GM12891 (cell line): Measurements from ENCODE around the gene ATRNL1.

Source experiments
- DNase-seq: peaks from one replicate; pipeline ENCODE4 v3.0.0; 2011; ENCODE audit warnings: low spot score; ENCODE audit not compliant: insufficient read length
- FAIRE-seq: peaks from 2 replicates; lab custom pipeline; 2011; peaks lifted over from hg19 to GRCh38; lab: Jason Lieb, UNC
- PAX5 ChIP-seq: IDR thresholded peaks from 2 replicates; pipeline ENCODE4 v1.6.1; 2011; ENCODE audit warnings: low read length, moderate library complexity, mild to moderate bottlenecking; ENCODE audit not compliant: insufficient read depth, severe bottlenecking
- POLR2A ChIP-seq: IDR thresholded peaks from 2 replicates; pipeline ENCODE4 v1.6.1; 2011; ENCODE audit warnings: low read depth, low read length, control low read depth
- POLR2AphosphoS5 ChIP-seq: IDR thresholded peaks from 2 replicates; pipeline ENCODE4 v1.6.1; 2011; ENCODE audit warnings: low read depth, low read length, control low read depth
- POU2F2 ChIP-seq: IDR thresholded peaks from 2 replicates; pipeline ENCODE4 v1.6.1; 2011; ENCODE audit warnings: low read depth, mild to moderate bottlenecking, control low read depth, low read length, moderate library complexity
- SPI1 ChIP-seq: IDR thresholded peaks from 2 replicates; pipeline ENCODE4 v1.6.1; 2011; ENCODE audit warnings: low read depth, low read length, control low read depth
- TAF1 ChIP-seq: IDR thresholded peaks from 2 replicates; pipeline ENCODE4 v1.6.1; 2011; ENCODE audit warnings: low read depth, low read length, control low read depth

Gene ATRNL1

GRCh38 chr10:115604627-115605026 is 511.5 kb downstream of the ATRNL1 start:
- no peak for DNase-seq
- FAIRE-seq, result no peak
- TF ChIP-seq POLR2A (no peak), POLR2AphosphoS5 (no peak), TAF1 (no peak), POU2F2 (no peak), SPI1 (no peak), PAX5 (no peak)

GRCh38 chr10:115606086-115606485 is 512.9 kb downstream of the ATRNL1 start:
- no peak for TF ChIP-seq POLR2A
- no peak for TF ChIP-seq POLR2AphosphoS5
- no peak for TF ChIP-seq PAX5
- no peak for TF ChIP-seq POU2F2
- no peak for TF ChIP-seq SPI1
- TF ChIP-seq TAF1, result no peak
- no peak for FAIRE-seq
- DNase-seq, result no peak

GRCh38 chr10:115606741-115607140 is 513.6 kb downstream of the ATRNL1 start:
- no peak for TF ChIP-seq TAF1
- TF ChIP-seq SPI1, result no peak
- TF ChIP-seq POLR2AphosphoS5, result no peak
- TF ChIP-seq POLR2A, result no peak
- TF ChIP-seq POU2F2, result no peak
- no peak for TF ChIP-seq PAX5
- DNase-seq (no peak), FAIRE-seq (no peak)

- DNase-seq (no peak), FAIRE-seq (no peak)
- TF ChIP-seq POLR2A (no peak), TAF1 (no peak), POLR2AphosphoS5 (no peak), SPI1 (no peak), POU2F2 (no peak), PAX5 (no peak)
Measured at GRCh38 chr10:115624448-115624847, 531.3 kb downstream of the ATRNL1 start.

GRCh38 chr10:115628616-115629015 is 535.5 kb downstream of the ATRNL1 start:
- TF ChIP-seq POLR2AphosphoS5 (no peak), TAF1 (no peak), SPI1 (no peak), PAX5 (no peak), POU2F2 (no peak), POLR2A (no peak)
- no peak for FAIRE-seq
- no peak for DNase-seq

- TF ChIP-seq POLR2A (no peak), POLR2AphosphoS5 (no peak), SPI1 (no peak), TAF1 (no peak), PAX5 (no peak), POU2F2 (no peak)
- FAIRE-seq, result no peak
- no peak for DNase-seq
Measured at GRCh38 chr10:115638246-115638645, 545.1 kb downstream of the ATRNL1 start.

GRCh38 chr10:115649217-115649616 is 556.1 kb downstream of the ATRNL1 start:
- no peak for FAIRE-seq
- TF ChIP-seq POU2F2 (no peak), POLR2AphosphoS5 (no peak), TAF1 (no peak), SPI1 (no peak), POLR2A (no peak), PAX5 (no peak)
- DNase-seq, result no peak

- DNase-seq, result no peak
- FAIRE-seq, result no peak
- TF ChIP-seq PAX5 (no peak), SPI1 (no peak), POLR2A (no peak), POU2F2 (no peak), TAF1 (no peak)
Measured at GRCh38 chr10:115653473-115653872, 560.3 kb downstream of the ATRNL1 start.

GRCh38 chr10:115654961-115655360 is 561.8 kb downstream of the ATRNL1 start:
- FAIRE-seq, result no peak
- no peak for DNase-seq
- TF ChIP-seq PAX5, result no peak
- TF ChIP-seq POU2F2, result no peak
- TF ChIP-seq TAF1, result no peak
- no peak for TF ChIP-seq POLR2A
- no peak for TF ChIP-seq POLR2AphosphoS5
- no peak for TF ChIP-seq SPI1

- FAIRE-seq (no peak), DNase-seq (no peak)
- TF ChIP-seq POU2F2, result no peak
- TF ChIP-seq SPI1, result no peak
- TF ChIP-seq POLR2A, result no peak
- TF ChIP-seq PAX5, result no peak
- no peak for TF ChIP-seq POLR2AphosphoS5
- TF ChIP-seq TAF1, result no peak
Measured at GRCh38 chr10:115657161-115657860, 564.1 kb downstream of the ATRNL1 start.

GRCh38 chr10:115659616-115660015 is 566.5 kb downstream of the ATRNL1 start:
- FAIRE-seq, result no peak

More at GRCh38 chr10:115659616-115660015, 566.5 kb downstream of the ATRNL1 start:
- TF ChIP-seq PAX5 (no peak), POLR2AphosphoS5 (no peak), POLR2A (no peak), SPI1 (no peak), TAF1 (no peak), POU2F2 (no peak)
- no peak for DNase-seq
